HS-27A (cell line): ENCODE data around the gene KCNJ10.
A peak's percentile ranks its signal among the peaks of the same experiment; 100 is the strongest.

Experiments
- DNase-seq: peaks from one replicate; pipeline ENCODE4 v3.0.0-alpha.2; 2012; ENCODE audit warnings: low read depth, missing footprints

Gene KCNJ10

DNA sequence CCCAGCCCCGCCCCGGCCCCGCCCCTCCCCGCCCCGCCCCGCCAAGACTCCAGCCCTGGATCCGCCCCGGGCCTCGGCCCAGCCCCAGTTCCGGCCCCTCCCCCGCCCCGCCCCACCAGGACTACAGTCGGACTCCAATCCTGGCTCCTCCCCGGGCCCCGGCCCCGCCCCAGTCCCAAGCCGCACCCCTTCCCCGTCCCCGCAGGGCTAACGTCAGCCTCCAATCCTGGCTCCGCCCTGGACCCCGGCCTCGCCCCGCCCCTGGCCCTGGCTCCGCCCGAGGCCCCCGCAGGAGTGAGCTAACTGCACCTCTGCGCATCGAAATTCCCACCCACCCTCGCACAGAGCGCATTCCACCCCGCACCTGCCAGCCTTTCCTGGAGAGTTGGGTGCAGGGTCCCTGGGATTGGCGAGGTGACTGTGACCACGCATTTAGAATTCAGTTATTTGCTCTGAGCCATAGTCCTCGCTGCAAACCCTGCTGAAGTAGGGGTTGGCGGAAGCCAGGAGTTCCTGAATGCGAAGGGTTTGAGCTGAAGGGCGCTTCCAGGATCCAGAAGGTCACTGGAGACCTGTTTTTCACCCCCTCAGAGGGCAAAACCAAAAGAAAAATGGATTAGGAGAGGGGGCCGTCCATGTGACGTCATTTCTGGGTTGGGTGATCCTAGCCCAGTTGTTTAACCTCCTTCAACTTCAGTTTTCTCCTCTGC is 29.0 kb upstream of the KCNJ10 start:
- peak; percentile 51 for DNase-seq

DNA sequence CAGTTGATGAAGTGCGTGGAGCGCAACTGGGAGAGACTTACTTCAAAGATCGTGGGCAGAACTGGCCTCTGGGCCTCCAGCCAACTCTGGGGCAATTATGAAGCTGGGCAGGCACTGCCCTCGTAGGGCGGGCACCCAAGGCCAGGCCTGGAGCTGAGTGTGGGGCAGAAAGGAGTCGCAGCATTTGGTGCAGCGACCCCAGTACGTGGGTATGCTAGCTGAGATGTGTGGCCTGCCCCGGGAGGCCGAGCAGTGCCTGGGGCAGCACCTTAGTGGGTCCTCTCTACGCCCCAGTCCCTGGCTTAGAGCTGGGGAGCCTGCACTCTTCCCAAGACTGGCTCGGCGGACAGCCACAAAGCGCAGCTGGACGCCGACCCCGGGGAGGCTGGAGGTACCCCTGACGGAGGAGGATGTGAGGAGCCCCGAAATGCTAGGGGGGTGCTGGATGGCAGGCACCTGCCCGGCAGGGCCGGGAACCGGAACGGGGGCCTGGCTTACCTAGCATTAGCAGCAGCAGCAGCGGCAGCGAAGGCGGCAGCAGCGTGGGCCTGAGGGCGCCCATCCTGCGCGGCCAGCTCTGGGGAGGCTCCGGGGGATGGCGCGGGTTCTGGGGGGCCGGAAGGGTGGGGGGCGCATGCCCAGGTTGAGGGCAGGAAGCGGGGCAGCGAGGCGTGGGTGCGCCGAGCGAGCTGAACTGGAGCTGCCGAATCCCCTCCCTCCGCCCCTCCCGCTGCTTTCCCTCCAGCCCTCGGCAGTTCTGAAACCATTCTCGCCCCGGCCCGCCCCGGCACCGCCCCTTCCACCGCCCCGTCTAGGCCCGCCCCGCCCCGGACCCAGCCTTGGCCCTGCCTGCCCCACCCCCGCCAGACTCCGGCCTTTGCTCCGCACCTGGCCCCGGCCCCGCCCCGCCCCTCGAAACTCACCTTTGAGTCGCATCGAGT is 28.2 kb upstream of the KCNJ10 start, which contains the start of gene IGSF8:
IGSF8 (minus strand) TSS at position 709 of the 941 bp plus-strand sequence; CDS start at position 562, 147 bp downstream.
- DNase-seq: no peak

DNA sequence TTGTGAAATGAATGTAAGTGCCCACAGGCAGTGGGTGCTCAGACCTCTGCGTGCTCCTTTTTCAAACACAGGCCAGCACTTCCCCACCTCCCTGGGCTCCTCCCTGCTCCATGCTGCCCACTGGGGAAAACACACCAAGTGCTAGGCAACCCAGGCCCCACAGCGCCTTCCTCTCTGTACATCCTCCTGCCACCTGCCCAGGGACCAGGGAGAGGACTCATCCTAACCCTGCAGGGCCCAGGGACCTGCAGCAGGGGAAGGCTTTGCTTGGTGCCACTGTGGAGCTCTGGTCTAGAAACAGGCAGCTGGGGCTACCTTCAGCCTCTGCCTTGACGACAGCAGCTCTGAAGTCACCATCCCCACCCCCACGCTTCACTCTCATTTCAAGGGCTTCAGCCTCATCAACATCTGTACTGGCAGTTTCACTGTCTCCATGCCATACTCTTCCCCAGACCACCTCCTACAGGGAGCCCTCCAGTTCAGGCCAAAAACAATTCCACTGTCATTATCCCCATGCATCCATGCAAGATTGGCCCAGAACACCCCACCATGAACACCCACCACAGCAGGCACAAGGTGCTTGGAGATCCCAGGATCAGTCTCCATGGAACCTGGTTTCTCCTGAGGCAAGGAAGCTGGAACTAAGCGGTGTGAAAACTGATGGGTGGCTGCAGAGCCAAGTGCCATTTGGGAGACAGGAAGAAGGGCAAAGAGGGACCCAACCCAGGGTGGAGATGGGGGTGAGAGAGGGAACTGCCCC is 27.4 kb upstream of the KCNJ10 start:
- DNase-seq: no peak

DNA sequence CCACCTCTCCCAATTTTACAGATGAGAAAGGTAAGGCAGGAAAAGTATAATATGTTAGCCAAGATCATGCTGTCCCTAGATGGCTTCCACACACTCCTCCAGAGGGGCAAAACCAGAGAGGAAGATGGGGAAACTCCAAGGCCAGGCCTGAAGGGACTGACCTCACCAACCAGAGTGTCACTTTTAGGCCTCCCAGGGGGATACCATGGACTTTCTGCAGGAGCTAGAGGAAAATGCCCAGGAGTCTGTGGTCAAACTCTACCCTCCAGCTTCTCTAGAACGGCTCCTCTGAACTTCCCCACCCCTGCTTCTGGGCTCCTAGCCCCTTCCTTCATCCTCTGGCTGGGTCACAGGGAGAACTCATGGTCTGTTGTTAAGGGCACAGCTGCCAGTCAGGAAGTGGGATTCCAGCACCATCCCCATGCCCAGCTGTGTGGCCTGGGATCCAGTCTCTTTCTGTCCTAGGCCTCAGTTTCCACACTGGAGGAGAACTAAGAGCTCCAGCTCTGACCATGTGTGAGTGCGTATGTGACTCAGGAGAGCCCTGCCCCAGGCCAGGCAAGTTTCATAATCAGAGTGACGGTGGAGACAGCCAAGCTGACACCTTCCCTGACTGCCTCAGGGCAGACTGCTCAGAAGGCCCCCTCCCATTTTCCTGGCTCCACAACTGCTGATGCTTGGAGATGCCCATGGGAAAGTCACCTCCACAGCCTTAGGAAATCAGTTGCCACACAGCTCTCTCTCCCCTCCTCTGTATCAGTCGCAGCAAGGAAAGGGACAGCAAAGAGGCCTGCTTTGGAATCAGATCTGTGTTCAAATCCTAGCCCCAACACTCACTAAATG is 26.5 kb upstream of the KCNJ10 start:
- DNase-seq: no peak

DNA sequence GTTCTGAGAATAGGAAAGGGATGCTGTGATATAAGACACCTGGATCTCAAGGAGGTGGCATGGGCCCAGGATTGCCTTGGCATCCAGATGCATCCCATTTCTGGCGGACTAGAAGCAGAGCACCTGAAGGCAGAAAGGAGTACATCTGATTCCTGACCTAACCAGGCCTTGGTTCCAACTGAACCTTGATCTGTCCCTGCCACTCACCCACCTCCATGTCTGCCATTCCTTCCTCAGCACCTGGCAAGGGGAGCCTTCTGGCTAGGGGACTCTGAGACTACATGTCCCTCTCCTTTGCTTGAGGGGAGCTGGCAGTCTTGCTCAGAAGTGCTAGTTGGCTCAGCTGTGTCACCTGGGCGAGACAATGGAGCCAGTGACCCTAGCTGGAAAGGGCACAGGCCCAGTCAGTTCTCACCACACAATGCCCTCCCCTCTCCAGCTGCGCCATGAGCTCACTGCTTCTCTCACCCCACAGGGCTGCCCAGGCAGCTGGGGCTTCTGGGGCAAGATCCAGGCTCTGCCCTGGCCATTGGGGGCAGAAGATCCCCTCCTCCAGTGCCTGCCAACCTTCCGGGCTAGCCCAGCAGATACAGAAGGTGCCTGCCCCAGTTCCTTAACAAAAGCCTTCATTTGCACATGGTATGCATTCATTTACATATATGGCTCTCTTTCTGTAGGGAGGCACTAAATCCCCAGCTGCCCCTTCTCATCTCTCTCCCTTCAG is 25.6 kb upstream of the KCNJ10 start:
- DNase-seq: no peak

DNA sequence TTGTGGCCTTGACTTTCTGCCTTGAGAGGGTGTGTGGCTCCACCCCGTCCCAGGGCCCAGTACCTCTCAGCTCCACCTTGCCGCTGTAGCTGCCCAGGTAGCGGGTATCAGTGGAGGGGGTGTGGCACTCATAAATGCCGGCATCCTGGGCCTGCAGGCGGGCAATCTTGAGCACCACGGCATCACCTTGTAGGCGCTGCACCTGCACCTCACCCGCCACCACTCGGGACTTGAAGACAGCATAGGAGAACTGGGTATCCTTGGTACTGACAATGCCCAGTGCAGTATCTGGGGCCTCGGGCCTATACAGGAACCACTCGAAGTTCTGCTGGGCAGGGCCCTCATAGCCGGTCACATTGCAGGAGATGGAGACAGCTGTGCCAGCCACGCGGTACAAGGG is 24.8 kb upstream of the KCNJ10 start:
- no peak for DNase-seq

DNA sequence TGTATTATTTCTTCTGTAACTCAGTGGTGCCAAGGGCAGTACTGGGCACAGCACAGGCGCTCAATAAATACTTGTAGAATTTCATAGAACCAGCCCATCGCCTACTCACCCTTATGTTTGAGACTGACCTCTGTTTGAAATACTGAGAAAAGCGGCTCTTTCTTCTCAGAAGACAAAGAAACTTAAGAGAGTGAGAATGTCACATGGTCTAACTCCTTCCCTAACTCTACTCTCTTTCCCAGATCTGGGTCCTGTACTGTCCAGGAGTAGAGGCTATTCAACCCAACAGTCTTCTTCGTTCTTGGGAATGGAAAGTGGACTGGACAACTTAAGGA is 24.3 kb upstream of the KCNJ10 start:
- DNase-seq: no peak

DNA sequence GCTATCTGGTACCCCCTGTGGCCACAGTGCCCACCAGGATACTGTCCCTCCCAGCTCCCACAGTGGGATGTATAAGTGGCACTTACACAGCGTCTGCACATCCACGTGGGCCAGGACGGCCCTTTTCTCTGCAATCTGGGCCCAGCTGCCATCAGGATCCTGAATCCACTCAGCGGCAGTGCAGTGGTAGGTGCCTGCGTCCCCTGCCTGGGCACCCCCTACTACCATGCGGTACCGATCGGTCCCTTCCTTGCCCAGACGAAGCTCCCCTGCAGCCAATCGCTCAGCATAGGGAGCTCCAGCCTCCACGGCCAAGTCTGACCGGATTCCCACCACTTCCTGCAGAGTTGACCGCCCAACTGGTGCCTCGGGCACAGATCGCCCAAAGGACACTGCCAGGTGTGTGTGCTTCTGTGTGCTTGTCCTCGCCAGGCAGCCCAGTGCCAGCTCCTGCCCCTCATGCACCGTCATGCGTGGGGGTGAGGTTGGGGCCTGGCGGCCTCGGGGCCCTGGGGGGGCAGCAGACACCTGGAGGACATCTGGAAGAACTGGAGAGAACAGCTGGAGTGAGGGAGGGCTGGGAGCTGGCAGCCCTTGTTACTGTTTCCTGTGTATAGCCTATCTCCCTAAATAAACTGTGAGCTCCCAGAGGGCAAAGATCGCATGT is 23.8 kb upstream of the KCNJ10 start:
- DNase-seq: no peak

DNA sequence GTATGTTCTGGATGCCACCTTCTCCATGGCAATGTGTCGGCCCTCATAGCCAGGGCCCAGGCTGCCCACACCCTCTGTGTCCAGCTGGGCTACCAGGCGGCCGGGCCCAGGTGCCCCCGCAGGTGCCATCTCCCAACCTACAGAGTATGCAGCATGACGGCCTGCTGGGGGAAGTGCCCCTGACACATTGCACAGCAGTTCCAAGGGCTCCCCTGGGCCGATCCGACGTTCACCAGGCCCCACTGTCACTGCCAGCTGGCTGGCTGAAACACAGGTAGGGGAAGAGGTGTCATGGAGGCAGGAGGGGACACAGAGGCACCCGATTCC is 23.1 kb upstream of the KCNJ10 start:
- DNase-seq: no peak

DNA sequence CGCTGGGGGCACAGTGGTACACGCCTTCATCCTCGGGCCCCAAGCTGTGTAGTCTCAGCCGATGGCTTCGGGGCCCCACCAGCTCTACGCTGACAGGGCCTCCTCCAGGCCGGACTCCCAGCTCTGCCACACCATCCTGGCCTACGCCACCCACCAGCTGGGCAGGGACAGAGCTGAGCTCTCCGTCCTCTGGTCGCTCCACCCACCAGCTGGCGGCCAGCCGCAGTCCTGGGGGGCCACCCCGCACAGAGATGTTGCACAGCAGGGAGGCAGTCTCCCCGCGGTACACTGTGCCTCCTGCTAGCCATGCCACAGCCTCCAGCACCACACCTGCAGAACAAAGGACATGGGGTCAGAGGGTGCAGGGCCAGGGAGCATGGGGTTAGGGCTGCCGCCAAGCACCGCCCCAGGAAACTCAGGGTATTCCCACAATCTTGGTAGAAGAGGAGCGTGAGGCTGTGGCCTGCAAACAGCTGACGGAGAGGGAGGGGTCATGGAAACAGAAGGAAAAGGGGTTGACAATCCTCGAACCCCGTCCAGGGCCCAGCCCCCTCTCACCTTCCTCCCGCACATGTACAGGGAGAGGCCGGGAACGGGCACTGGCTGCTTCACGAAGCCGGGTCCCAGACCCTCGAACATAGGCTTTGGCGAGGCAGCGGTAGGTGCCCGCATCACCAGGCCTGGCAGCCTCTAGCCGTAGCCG is 22.6 kb upstream of the KCNJ10 start:
- DNase-seq: no peak

DNA sequence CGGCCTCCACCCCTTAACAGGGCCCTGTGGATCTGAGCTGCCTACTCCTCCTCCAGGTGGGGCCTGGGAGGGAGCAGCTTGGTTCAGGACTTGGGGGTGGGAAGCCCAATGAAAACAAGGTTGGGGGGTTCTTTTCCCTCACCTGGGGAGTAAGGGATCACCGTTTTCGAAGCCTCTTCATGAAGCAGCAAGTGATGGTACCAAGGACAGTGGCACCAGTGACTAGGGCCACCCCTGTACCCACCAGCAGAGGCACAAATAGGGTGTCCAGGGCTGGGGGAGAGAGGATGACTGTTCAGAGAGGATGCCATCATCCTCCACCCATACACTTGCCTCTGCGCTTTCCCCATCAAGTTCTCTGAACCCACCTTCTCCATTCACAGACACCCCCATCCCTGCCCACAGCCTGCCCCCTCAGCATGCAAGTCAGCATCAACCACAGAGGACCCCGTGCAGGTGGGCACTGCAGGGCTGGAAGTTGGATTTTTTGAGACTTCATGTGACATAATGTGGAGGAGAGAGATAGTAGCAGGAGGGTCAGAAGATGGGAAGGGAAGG is 21.8 kb upstream of the KCNJ10 start:
- DNase-seq: no peak

DNA sequence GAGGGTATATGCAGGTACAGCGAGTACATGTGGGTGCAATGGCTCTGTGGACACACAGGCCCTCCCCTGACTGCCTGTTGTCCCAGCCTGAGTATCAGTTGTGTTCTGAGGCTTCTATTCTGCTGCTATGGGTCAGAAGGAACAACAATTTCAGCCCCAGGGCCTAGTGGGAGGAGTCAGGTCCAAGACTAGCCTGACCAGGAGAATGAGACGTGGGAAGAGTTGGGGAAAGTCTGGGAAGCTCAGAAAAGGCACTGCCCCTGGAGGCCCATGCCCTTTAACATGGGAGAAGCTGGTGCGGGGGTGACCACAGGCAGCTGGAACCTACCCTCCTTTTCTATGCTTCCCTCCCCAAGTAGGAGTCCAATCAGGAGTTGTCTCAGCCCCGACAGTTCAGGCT is 20.8 kb upstream of the KCNJ10 start:
- no peak for DNase-seq

DNA sequence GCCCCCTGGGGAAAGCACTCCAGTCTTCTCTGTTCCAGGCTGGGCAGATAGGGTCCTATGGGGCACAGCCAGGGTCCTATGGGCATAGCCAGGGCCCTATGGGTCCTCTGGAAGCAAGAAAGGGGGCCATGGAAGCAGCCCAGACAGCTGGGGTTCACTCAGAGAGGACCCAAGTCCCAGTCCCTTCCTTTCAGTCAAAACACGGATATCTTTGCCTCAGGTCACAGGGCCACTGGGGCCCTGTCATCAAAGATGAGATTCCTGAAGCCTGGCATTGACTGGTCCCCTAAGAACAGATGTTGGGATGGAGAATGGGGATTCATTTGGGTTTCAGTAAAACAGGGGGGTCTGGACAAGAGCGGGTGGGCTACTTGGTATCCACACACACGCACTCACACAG is 19.9 kb upstream of the KCNJ10 start:
- no peak for DNase-seq

DNA sequence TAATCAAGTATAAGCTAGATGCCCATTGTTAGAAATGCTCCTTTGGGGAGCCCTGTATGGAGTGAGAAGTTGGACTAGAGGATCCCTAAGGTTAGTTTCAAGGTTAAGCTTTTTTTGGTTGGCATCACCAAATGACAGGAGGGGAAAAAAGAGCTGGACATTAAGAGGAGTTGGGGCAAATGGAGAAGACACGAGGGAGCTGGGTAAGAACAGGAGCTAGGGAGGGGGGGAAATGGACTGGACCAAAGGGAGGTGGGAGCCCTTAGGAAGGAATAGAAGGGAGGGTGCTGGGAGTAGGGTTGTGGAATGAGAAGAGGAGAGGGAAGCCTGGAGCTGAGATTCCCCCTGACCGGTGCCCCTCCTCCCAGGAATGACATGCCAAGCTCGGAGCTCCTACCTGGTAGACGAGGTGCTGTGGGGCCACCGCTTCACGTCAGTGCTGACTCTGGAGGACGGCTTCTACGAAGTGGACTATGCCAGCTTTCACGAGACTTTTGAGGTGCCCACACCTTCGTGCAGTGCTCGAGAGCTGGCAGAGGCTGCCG is 17.2 kb upstream of the KCNJ10 start:
- no peak for DNase-seq

DNA sequence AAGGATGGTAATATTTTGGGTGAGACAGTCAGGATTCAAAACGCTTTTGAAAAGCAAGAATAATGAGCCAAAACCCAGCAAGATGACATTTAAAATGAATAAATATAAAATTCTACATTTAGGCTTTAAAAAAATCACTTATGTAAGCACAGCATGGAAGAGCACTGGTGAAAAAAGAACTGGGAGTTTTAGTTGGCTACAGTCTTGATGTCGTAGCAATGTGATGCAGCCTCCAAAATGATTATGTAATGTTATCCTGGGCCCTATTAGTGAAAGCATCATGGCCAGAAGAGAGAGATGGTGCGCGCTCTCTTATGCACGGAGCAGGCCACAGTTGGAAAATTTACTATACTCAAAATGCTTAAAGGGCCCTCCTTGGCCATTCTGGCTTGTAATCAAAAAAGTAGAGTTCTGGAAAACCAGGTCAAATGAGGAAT is 16.5 kb upstream of the KCNJ10 start:
- no peak for DNase-seq

DNA sequence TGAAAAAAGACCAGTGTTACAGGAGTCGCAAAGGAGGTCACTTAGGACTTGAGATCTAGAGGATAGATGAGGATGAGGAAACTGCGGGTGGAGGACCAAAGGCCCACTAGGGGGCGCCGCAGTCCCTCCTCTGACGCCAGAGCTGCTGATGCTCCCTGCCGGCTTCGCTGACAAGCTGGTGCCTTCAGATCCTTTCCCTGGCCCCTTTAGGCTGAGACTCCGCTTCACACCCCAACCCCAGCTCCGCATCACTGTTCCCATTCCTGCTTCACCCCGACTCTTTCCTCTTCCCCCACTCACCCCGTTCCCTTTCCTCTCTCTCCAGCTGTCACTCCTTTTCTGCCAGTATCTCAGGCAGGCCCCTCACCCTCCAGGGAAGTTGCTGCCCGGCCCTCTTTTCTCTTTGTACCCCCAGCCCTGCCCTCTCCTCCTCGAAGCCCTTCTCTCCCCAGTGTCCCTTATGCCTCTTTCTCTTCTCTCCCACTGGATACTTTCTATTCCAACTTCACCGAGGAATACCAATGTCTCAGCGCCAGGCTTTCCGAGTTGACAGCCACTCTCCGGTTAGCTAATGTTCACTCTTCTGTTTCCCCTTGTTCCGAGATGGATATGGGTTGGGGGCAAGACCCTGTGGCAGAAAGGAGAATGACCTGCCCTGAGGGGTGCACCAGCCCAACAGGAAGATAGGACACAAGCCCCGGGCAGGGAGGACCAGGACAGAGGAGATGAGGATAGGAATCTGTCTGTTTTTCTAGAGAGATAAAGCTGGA is 15.9 kb upstream of the KCNJ10 start:
- DNase-seq: no peak

DNA sequence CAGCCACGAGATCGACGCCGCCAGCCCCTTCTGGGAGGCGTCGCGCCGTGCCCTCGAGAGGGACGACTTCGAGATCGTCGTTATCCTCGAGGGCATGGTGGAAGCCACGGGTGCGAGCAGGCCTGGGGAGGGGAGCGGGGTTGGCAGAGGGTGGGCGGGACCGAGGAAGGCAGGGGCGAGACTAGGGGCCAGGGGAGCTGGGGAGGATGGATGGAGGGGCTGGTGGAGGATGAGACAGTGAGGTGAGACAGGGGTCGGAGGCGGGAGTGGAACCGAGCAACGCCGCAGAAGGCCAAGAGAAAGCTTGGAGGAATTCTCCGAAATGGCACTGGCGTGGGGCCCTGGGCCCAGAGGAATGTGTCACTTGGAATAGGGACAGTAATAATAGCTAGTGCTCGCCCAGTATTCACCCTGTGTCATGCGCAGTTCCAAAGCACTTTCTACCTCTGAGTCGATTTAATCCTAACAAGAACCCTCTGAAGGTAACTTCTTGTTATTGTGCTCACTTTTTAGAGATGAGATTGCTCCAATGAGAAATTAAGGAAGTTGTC is 14.9 kb upstream of the KCNJ10 start:
- DNase-seq: no peak
